GM18907 (cell line): ENCODE results near the gene TREML1.
"Not testable (repeated sequence)": the region's sequence is repeated elsewhere in the genome, so short reads cannot be mapped to it uniquely, and the experiment has no call there.

Experiments
- ATAC-seq: cut with Tn5 transposase; IDR thresholded peaks from one replicate; pipeline ENCODE4 v1.9.1; 2021; ENCODE audit warnings: mild to moderate bottlenecking, moderate library complexity; ENCODE audit not compliant: unreplicated experiment

TREML1 gene

GRCh38 chr6:41153451-41153850, 696 bp downstream of the TREML1 start:
- no peak for ATAC-seq

- no peak for ATAC-seq
Measured at GRCh38 chr6:41150671-41151070, 3.5 kb downstream of the TREML1 start.

- ATAC-seq = no peak
Measured at GRCh38 chr6:41147917-41148316, 6.2 kb downstream of the TREML1 start.

- ATAC-seq = no peak
Measured at GRCh38 chr6:41136911-41137310, 17.2 kb downstream of the TREML1 start.

GRCh38 chr6:41135062-41135832, 18.9 kb downstream of the TREML1 start:
- no peak for ATAC-seq

GRCh38 chr6:41132254-41132653, 21.9 kb downstream of the TREML1 start:
- ATAC-seq = no peak

- ATAC-seq = no peak
Measured at GRCh38 chr6:41125282-41125681, 28.9 kb downstream of the TREML1 start.

- ATAC-seq = no peak
Measured at GRCh38 chr6:41122918-41123317, 31.2 kb downstream of the TREML1 start.

- no peak for ATAC-seq
Measured at GRCh38 chr6:41122373-41122772, 31.8 kb downstream of the TREML1 start.

GRCh38 chr6:41120058-41120457, 34.1 kb downstream of the TREML1 start:
- no peak for ATAC-seq

- ATAC-seq = no peak
Measured at GRCh38 chr6:41119508-41119907, 34.6 kb downstream of the TREML1 start.

- not testable (repeated sequence) for ATAC-seq
Measured at GRCh38 chr6:41115027-41115426, 39.1 kb downstream of the TREML1 start.

- ATAC-seq = no peak
Measured at GRCh38 chr6:41111017-41111416, 43.1 kb downstream of the TREML1 start.

- ATAC-seq = no peak
Measured at GRCh38 chr6:41103847-41104246, 50.3 kb downstream of the TREML1 start.

GRCh38 chr6:41100871-41101287, 53.3 kb downstream of the TREML1 start:
- ATAC-seq = no peak
